Mesenchymal stem cell (in vitro differentiated cells and primary cell): ENCODE results near the gene PMF1.
A peak's percentile ranks its signal among the peaks of the same experiment; 100 is the strongest.

Source experiments
- DNase-seq: peaks from one replicate; pipeline ENCODE4 v3.0.0-alpha.2; 2013
- H2AFZ ChIP-seq: one replicate; pipeline ENCODE4 v1.6.1; 2013; ENCODE audit warnings: low read depth, mild to moderate bottlenecking, control low read depth, inconsistent platforms, low read length, moderate library complexity
- H2AK5ac ChIP-seq: 2 replicates; pipeline ENCODE4 v1.6.1; 2013; ENCODE audit warnings: low read length, moderate library complexity, mild to moderate bottlenecking, inconsistent platforms; ENCODE audit not compliant: severe bottlenecking
- H2BK120ac ChIP-seq: one replicate; pipeline ENCODE4 v1.6.1; 2013; ENCODE audit warnings: low read depth, mild to moderate bottlenecking, inconsistent platforms, low read length, moderate library complexity
- H2BK12ac ChIP-seq, 2 experiments: one replicate each; pipeline ENCODE4 v1.6.1; 2013; ENCODE audit warnings: inconsistent platforms in 2 of 2, low read length in 2 of 2, mild to moderate bottlenecking in 2 of 2, moderate library complexity in 2 of 2, control low read depth in 1 of 2
- H2BK15ac ChIP-seq: one replicate; pipeline ENCODE4 v1.6.1; 2013; ENCODE audit warnings: mild to moderate bottlenecking, low read depth, inconsistent platforms; ENCODE audit not compliant: poor library complexity, severe bottlenecking
- H2BK5ac ChIP-seq: 2 replicates; pipeline ENCODE4 v1.6.1; 2013; ENCODE audit warnings: low read depth, mild to moderate bottlenecking, low read length, control low read depth, inconsistent platforms; ENCODE audit not compliant: poor library complexity, severe bottlenecking
- H3K14ac ChIP-seq, 2 experiments: one replicate each; pipeline ENCODE4 v1.6.1; 2013; ENCODE audit warnings: inconsistent platforms in 2 of 2, low read length in 2 of 2, control low read depth in 1 of 2, mild to moderate bottlenecking in 1 of 2, moderate library complexity in 1 of 2
- H3K18ac ChIP-seq, 2 experiments: one replicate each; pipeline ENCODE4 v1.6.1; 2013; ENCODE audit warnings: inconsistent platforms in 2 of 2, low read length in 2 of 2, control low read depth in 1 of 2, low read depth in 1 of 2, mild to moderate bottlenecking in 1 of 2
- H3K23ac ChIP-seq, 2 experiments: one replicate each; pipeline ENCODE4 v1.6.1; 2013; ENCODE audit warnings: inconsistent platforms in 2 of 2, low read length in 2 of 2, mild to moderate bottlenecking in 2 of 2, moderate library complexity in 2 of 2, control low read depth in 1 of 2
- H3K27ac ChIP-seq: 2 replicates; pipeline ENCODE4 v1.5.1; 2013; ENCODE audit warnings: mild to moderate bottlenecking, moderate library complexity, low read length, control low read depth, inconsistent platforms; ENCODE audit not compliant: poor library complexity, severe bottlenecking
- H3K27me3 ChIP-seq, 2 experiments: 2 replicates each; pipeline versions ENCODE4 v1.6.1 to v1.7.0; 2013; ENCODE audit warnings: low read length in 2 of 2, mild to moderate bottlenecking in 2 of 2, moderate library complexity in 2 of 2, control low read depth in 1 of 2, inconsistent platforms in 1 of 2; ENCODE audit not compliant: control insufficient read depth in 1 of 2, insufficient read depth in 1 of 2
- H3K36me3 ChIP-seq, 2 experiments: 2 replicates each; pipeline versions ENCODE4 v1.6.1 to v1.7.0; 2013; ENCODE audit warnings: low read length in 2 of 2, control low read depth in 1 of 2, inconsistent platforms in 1 of 2, low read depth in 1 of 2, mild to moderate bottlenecking in 1 of 2; ENCODE audit not compliant: insufficient read depth in 2 of 2, control insufficient read depth in 1 of 2
- H3K4ac ChIP-seq, 2 experiments: one replicate each; pipeline ENCODE4 v1.6.1; 2013; ENCODE audit warnings: inconsistent platforms in 2 of 2, low read length in 2 of 2, mild to moderate bottlenecking in 2 of 2, moderate library complexity in 2 of 2, control low read depth in 1 of 2, low read depth in 1 of 2
- H3K4me1 ChIP-seq: 2 replicates; pipeline ENCODE4 v1.6.1; 2013; ENCODE audit warnings: low read depth, low read length, control low read depth; ENCODE audit not compliant: control insufficient read depth, insufficient read depth
- H3K4me2 ChIP-seq: 2 replicates; pipeline ENCODE4 v1.6.1; 2013; ENCODE audit warnings: low read length, mild to moderate bottlenecking, inconsistent platforms; ENCODE audit not compliant: poor library complexity, severe bottlenecking
- H3K4me3 ChIP-seq, 2 experiments: 2 replicates each; pipeline versions ENCODE4 v1.5.1 to v1.7.0; 2013; ENCODE audit warnings: low read length in 2 of 2, mild to moderate bottlenecking in 2 of 2, control low read depth in 1 of 2, low read depth in 1 of 2; ENCODE audit not compliant: insufficient read depth in 1 of 2
- H3K79me1 ChIP-seq: replicated peaks from 2 replicates; pipeline ENCODE4 v1.6.1; 2013; ENCODE audit warnings: mild to moderate bottlenecking, control low read depth, low read length, inconsistent platforms; ENCODE audit not compliant: poor library complexity, severe bottlenecking
- H3K9ac ChIP-seq: 2 replicates; pipeline ENCODE4 v1.7.0; 2013; ENCODE audit warnings: mild to moderate bottlenecking, low read length, moderate library complexity
- H3K9me3 ChIP-seq: 2 replicates; pipeline ENCODE4 v1.7.0; 2013; ENCODE audit warnings: mild to moderate bottlenecking, low read length; ENCODE audit not compliant: control insufficient read depth
- H4K8ac ChIP-seq: one replicate; pipeline ENCODE4 v1.6.1; 2013; ENCODE audit warnings: inconsistent platforms, mild to moderate bottlenecking, low read length, moderate library complexity
- H4K91ac ChIP-seq: one replicate; pipeline ENCODE4 v1.6.1; 2013; ENCODE audit warnings: mild to moderate bottlenecking, low read length, inconsistent platforms
- WGBS: methylation state at CpG from one replicate; pipeline ENCODE4 v1.1.7; 2013; ENCODE audit warnings: mixed read lengths; 5-methylcytosine and 5-hydroxymethylcytosine counted together

PMF1 gene

DNA sequence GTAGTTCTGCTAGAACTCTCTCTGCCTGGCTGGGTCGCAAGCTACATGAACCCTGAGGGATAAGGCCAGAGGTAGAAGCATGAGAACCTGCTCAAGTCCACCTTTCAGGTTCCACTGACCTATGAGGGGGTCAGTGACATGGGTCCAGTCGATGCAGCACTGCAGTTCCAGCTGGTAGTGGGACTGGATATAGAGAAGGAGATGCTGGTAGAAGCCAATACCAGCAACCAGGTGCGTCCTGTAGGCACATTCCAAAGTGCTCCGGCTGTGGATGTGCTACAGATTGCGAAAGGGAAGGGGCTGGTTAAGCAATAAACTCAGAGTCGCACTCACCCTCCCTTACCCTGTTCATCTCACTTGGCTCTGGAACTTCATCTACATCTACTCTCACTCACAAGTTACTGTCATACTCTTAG, 64.2 kb downstream of the PMF1 start:
- Histone ChIP-seq H3K4me2 (no peak overlapping the region), H3K79me1 (peaks cover 31% of the 10 kb centered on the region), H3K4ac (no peak overlapping the region), H2BK5ac (no peak overlapping the region), H3K14ac (no peak overlapping the region), H4K91ac (no peak overlapping the region), H2BK15ac (no peak overlapping the region), H2AK5ac (no peak overlapping the region), H2AFZ (no peak overlapping the region), H3K36me3 (peaks cover 53 to 74% of the 10 kb centered on the region in 2 experiments), H4K8ac (no peak overlapping the region), H3K23ac (no peak overlapping the region), H2BK12ac (no peak overlapping the region), H3K9me3 (no peaks in the 10 kb centered on the region), H2BK120ac (no peak overlapping the region), H3K4me1 (peaks cover 9% of the 10 kb centered on the region), H3K18ac (no peak overlapping the region), H3K9ac (peak overlapping the region; percentile 25), H3K4me3 (no peak overlapping the region), H3K27me3 (no peaks in the 10 kb centered on the region), H3K27ac (no peak overlapping the region)
- DNase-seq, result no peak
- 81% methylated on average over 6 of the region's 6 CpGs for WGBS

DNA sequence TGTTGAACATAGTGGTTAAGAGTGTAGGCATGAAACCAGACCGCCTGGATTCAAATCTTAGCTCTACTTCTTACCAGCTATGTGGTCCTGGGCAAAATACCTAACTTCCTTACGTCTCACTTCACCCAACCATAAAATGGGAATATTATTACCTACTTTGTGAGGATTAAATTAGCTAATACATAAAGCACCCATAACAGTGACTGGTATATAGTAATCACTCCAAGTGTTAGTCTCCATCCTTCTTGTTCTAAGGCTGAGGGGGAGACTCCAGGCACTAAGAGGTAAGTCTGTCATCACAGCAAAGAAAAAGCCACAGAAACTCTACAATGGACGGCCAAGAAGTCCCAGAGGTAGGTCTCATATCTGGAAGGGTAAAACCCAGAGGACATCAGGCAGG, 67.0 kb downstream of the PMF1 start:
- WGBS, result 92% methylated on average over 1 of the region's 3 CpGs
- H3K4me1 ChIP-seq, result peaks cover 9% of the 10 kb centered on the region

DNA sequence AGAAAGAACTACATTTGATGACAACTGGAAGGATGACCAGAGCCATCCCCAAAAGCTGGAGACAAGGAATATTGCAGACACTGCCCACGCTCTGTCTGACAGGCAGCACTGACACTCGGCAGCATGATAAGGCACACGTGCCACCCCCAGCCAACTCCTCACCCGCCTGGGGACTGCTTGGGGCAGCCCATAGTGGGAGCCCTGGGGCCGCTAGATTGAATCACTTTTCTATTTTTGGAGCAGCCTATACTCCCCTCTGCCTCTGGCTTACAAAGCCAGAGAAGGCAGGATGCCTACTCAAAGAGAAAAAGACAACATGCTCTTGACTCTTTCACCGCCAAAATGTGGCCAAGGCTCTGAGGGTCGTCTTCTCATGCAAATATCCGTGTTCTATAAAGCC, 68.5 kb downstream of the PMF1 start:
- H3K18ac ChIP-seq, result no peak overlapping the region
- H3K23ac ChIP-seq, result no peak overlapping the region
- H3K4ac ChIP-seq, result no peak overlapping the region
- peak overlapping the region in 1 of 2 experiments; percentile 89 for H3K4me3 ChIP-seq
- no peaks in the 10 kb centered on the region for H3K27me3 ChIP-seq
- H3K14ac ChIP-seq, result no peak overlapping the region
- H3K4me2 ChIP-seq, result peak overlapping the region; percentile 83
- no peak overlapping the region for H2AK5ac ChIP-seq
- no peak overlapping the region for H4K8ac ChIP-seq
- H2BK15ac ChIP-seq, result no peak overlapping the region
- no peaks in the 10 kb centered on the region for H3K9me3 ChIP-seq
- no peak overlapping the region for H2BK12ac ChIP-seq
- H3K27ac ChIP-seq, result no peak overlapping the region
- DNase-seq, result peak; percentile 74
- no peak overlapping the region for H2BK120ac ChIP-seq
- H3K36me3 ChIP-seq, result peaks cover 35 to 39% of the 10 kb centered on the region in 2 experiments
- no peak overlapping the region for H2AFZ ChIP-seq
- WGBS, result 53% methylated on average over 8 of the region's 8 CpGs
- H3K79me1 ChIP-seq, result peaks cover 25% of the 10 kb centered on the region
- peak overlapping the region; percentile 89 for H3K9ac ChIP-seq
- no peak overlapping the region for H2BK5ac ChIP-seq
- peaks cover 9% of the 10 kb centered on the region for H3K4me1 ChIP-seq
- no peak overlapping the region for H4K91ac ChIP-seq

More for the DNA sequence above, 67.0 kb downstream of the PMF1 start:
- Histone ChIP-seq H3K36me3 (peaks cover 29 to 45% of the 10 kb centered on the region in 2 experiments), H3K9ac (no peak overlapping the region), H4K91ac (no peak overlapping the region), H3K18ac (no peak overlapping the region), H3K27me3 (no peaks in the 10 kb centered on the region), H2BK5ac (no peak overlapping the region), H2AK5ac (no peak overlapping the region), H2BK12ac (no peak overlapping the region), H3K4ac (no peak overlapping the region), H2AFZ (no peak overlapping the region), H3K14ac (no peak overlapping the region), H3K4me2 (no peak overlapping the region), H3K79me1 (peaks cover 24% of the 10 kb centered on the region), H3K4me3 (no peak overlapping the region), H3K27ac (no peak overlapping the region), H3K23ac (no peak overlapping the region), H2BK15ac (no peak overlapping the region), H2BK120ac (no peak overlapping the region), H3K9me3 (no peaks in the 10 kb centered on the region), H4K8ac (no peak overlapping the region)
- DNase-seq, result no peak

DNA sequence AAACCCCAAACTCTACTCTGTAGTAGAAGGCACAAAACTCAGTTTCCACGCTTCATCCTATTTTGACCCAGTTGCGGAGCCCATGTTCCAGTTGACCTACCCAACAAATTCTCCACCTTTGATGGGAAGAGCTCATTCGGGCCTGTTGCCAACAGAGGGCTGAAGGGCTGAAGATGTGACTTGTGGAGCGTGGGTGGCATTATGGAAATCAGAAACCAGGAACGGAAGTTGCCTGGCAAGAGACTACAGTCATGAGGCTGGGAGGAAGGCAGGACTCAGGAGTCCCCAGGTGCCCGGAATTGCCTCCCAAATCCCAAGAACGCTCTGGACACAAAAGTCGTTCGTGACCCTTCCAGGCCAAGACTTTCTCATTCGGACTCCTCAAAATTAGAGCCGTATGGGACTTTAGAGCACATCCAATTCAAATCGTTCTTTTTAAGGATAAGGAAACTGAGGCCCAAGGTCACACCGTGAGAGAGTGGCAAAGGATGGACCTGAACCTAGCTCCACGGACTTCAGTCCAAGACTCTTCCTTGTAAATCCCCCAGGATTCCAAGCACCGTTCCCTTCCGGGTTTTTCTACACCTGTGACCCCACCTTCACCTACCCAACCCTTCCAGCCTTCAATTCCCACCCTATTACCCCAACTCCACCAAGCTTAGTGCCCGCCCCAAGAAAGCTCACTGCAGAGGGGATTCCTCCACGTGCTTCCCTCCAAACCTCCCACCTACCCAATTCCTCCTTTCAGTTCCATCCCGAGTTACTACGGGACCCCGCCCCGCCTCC, 69.1 kb downstream of the PMF1 start:
- H2BK12ac ChIP-seq, result no peak overlapping the region
- H2BK15ac ChIP-seq, result no peak overlapping the region
- peak overlapping the region in 1 of 2 experiments; percentile 79 for H3K18ac ChIP-seq
- no peak overlapping the region for H2BK5ac ChIP-seq
- no peak overlapping the region for H2BK120ac ChIP-seq
- 18% methylated on average over 22 of the region's 22 CpGs for WGBS
- H2AK5ac ChIP-seq, result peak overlapping the region; percentile 37
- peak overlapping the region in 1 of 2 experiments; percentile 31 for H3K14ac ChIP-seq
- no peaks in the 10 kb centered on the region for H3K27me3 ChIP-seq
- H3K4me1 ChIP-seq, result peaks cover 9% of the 10 kb centered on the region
- H3K4me3 ChIP-seq, result peak overlapping the region; percentile 89
- no peaks in the 10 kb centered on the region for H3K9me3 ChIP-seq
- H3K4ac ChIP-seq, result peak overlapping the region in 1 of 2 experiments; percentile 71
- peak; percentile 30 for DNase-seq
- H4K8ac ChIP-seq, result no peak overlapping the region
- peak overlapping the region; percentile 10 for H3K27ac ChIP-seq
- no peak overlapping the region for H3K23ac ChIP-seq
- H2AFZ ChIP-seq, result no peak overlapping the region
- peak overlapping the region; percentile 89 for H3K9ac ChIP-seq
- no peak overlapping the region for H4K91ac ChIP-seq
- H3K79me1 ChIP-seq, result peaks cover 25% of the 10 kb centered on the region
- H3K36me3 ChIP-seq, result peaks cover 37% of the 10 kb centered on the region in 2 experiments
- peak overlapping the region; percentile 83 for H3K4me2 ChIP-seq
